GM18870 (cell line): Measurements from ENCODE around the gene SMCHD1.
"Not testable (repeated sequence)": the region's sequence is repeated elsewhere in the genome, so short reads cannot be mapped to it uniquely, and the experiment has no call there.

Source experiments
- ATAC-seq: cut with Tn5 transposase; IDR thresholded peaks from one replicate; pipeline ENCODE4 v1.9.1; 2021; ENCODE audit warnings: moderate library complexity; ENCODE audit not compliant: unreplicated experiment

The SMCHD1 gene

DNA sequence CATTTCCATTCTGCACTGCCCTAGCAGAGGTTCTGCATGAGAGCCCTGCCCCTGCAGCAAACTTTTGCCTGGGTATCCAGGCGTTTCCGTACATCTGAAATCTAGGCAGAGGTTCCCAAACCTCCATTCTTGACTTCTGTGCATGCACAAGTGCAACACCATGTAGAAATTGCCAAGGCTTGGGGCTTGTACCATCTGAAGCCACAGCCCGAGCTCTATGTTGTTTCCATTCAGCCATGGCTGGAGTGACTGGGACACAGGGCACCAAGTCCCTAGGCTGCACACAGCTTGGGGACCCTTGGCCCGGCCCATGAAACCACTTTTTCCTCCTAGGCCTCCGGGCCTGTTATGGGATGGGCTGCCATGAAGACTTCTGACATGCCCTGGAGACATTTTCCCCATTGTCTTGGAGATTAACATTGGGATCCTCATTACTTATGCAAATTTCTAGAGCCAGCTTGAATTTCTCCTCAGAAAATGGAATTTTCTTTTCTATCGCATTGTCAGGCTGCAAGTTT, 154.2 kb downstream of the SMCHD1 start:
- not testable (repeated sequence) for ATAC-seq

DNA sequence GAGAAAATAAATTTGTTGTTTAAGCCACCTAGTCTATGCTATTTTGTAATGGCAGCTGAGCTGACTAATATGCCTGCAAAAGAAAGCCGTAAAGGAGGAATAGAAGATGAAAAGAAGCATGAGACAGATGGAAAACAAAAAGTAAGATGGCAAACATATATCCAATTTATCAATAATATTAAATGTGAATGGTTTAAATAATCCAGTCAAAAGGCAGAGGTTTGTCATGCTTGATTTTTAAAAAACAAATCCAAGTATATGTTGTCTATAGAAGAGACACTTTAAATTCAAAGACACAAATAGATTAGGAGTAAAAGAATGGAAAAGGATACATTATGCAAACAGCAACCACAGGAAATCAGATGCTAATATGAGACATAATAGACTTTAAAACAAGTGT, 155.9 kb downstream of the SMCHD1 start:
- no peak for ATAC-seq

DNA sequence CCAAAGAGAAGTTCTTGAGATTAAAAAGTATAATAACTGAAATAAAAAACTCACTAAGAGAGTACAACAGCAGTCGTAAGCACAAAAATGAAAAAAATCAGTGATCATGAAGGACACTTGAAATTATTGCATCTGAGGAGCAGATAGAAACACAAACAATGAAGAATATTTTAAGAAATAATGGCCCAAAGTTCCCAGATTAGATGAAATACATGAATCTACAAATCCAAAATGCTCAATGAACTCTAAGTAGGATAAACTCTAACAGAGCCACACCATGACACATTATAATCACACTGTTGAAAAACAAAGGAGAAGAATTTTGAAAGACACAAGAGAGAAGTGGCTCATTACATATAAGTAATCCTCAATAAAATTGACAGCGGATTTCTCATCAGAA, 159.4 kb downstream of the SMCHD1 start:
- ATAC-seq, result no peak

DNA sequence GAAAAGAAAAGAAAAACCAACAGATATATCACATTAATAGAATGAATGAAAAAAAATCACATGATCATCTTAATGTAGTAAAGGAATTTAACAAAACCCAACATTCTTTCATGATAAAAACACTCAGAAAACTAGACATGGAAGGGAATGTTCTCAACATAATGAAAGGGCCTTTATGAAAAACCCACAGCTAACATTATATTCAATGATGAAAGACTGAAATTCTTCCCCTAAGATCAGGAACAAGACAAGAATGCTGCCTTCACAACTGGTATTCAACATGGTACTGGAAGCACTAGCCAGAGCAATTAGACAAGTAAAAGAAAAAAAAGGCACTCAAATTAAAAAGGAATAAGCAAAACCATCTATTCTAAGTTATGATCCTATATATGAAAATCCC, 162.8 kb downstream of the SMCHD1 start:
- no peak for ATAC-seq

DNA sequence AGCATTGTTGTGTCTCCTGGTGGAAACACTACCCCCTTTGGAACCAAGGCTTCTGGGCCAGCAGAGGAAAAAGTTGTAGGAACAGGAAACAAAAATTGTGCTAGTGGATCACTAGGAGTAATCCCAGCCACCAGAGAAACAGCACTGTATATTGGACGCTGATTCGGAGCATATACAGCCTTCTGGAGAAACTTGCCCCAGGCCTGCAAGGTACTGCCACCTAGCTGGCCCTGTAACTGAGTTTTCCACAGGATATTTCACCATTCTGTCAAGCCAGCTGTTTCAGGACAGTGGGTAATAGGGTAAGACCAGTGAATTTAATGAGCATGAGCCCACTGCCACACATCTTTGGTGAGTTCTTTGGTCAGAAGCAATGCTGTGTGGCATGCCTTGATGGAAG, 166.2 kb downstream of the SMCHD1 start:
- ATAC-seq, result no peak

DNA sequence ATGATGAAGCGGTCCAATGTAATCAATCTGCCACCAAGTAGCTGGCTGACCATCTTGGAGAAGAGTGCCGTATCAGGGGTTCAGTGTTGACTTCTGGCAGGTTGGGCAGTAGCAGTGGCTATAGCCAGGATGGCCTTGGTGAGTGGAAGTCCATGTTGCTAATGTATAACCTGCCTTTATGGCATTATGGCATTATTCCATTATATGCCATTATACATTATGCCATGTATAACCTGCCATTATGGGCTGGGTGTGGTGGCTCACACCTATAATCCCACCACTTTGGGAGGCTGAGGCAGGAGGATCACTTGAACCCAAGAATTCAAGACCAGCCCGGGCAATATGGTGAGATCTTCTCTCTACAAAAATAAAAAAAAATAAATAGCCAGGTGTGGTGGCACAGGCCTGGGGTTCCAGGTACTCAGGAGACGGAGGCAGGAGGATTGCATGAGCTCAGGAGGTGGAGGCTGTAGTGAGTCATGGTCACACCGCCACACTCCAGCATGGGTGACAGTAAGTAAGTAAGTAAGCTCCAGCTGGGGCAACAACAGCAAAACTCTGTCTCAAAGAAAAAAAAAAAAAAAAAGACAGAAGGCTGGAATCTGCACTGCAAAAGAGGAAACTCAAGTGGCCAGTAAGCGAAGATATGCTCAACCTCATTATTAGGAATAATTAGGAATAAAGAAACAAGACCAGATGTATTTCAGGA, 166.8 kb downstream of the SMCHD1 start:
- no peak for ATAC-seq

DNA sequence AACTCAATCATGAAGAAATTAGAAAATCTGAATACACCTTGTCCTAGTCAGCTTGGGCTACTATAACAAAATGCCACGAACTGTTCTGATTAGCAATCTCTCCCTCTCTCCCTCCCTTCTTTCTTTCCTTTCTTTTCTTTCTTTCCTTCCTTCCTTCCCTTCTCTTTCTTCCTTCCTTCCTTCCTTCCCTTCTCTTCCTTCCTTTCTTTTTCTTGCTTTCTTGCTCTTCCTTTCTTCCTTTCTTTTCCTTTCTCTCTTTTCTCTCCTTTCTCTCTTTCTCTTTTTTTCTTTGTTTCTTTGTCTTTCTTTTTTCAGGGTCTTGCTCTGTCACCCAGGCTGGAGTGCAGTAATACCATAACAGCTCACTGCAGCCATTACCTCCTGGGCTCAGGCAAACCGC, 167.7 kb downstream of the SMCHD1 start:
- no peak for ATAC-seq

DNA sequence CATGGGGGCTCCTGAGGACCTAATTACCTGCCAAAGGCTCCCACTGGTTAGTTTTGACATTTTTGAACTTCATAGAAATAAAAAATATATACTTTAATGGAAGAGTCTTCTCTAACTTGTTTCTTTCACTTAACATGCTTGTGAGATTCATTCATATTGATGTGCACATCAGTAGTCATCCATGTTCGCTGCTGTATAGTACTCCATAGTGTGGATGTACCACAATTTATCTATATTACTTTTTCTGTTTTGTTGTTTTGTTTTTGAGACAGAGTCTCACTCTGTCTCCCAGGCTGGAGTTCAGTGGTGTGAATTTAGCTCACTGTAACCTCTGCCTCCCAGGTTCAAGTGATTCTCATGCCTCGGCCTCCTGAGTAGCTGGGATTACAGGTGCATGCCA, 168.4 kb downstream of the SMCHD1 start:
- ATAC-seq, result no peak

DNA sequence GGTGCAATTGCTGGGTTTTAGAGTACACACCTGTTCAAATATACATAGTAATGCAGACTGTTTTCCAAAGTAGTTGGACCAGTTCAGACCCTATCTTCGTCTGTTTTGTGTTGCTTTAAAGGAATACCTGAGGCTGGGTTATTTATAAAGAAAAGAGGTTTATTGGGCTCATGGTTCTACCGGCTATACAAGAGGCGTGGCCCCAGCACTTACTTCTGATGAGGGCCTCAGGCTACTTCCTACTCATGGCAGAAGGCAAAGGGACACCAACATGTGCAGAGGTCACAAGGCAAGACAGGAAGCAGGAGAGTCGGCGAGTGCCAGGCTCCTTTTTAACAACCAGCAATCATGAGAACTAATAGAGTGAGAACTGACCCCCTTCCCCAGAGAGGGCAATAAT, 169.3 kb downstream of the SMCHD1 start:
- no peak for ATAC-seq

DNA sequence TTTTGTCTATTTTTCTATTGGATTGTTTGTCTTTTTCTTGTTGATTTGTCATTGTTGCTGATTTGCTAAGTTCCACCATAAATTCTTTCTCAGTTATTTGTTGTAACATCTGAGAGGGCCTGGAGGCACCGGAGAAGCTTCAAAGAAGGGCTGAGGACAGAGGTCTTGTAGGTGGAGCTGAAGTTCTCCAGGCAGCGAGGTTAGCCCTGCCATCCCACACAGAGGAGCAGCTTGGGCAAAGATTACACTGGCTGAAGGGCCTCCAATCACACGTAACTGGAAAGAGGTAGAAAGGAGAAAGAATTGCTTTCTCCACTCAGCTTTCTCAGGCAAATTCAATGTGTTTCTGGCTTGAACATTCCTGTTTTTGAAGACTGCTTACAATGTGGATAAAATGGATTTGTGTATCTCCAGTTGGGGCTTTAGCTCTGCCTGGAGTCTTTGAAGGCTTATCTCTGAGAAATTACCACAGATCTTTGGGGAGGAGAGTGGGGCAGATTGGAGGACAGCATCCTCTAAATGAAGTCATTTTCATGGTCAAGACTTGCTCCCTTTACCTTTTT, 170.2 kb downstream of the SMCHD1 start:
- ATAC-seq, result no peak

DNA sequence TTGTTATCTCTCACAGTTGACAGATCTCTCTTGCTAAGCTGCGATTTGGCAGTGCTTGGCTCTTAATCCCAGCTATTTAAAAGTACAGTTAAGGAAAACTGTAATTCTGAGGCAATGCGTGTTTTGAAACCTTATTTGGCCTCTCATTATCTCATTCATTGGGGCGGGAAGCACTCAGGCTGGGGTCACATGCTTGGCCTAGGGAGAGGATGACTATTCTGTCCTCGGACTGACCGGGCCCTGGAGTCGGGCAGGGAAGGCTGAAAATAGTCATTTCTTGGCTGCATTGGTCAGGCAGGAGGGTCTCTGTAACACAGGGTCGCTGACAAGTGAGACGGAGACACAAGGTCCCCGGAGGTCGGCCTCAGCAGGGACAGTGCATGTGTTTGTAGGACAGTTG, 171.1 kb downstream of the SMCHD1 start:
- ATAC-seq, result no peak

DNA sequence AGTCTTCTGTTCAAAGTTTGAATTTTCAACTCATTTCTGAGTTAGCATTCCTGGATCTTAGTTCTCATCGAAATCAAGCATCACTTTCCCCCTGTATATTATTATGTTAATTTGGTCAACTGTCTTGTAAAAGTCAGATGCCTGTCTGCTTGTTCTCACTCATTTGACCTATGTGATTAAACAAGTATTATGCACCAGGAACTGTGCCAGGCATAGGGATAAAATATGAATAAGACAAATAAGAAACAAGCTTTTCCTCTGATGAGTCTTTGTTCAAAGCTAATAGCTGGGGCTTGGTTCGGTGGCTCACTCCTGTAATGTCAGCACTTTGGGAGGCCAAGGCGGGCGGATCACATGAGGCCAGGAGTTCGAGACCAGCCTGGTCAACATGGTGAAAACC, 171.5 kb downstream of the SMCHD1 start:
- ATAC-seq, result no peak

DNA sequence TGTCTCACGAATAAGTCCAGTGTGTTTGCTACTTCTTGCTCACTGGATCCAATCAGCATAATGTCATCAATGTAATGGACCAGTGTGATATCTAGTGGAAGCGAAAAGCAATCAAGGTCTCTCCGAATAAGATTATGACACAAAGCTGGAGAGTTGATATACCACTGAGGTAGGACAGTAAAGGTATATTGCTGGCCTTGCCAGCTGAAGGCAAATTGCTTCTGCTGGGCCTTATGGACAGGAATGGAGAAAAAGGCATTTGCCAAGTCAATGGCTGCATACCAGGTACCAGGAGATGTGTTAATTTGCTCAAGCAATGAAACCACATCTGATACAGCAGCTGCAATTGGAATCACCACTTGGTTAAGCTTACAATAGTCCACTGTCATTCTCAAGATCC, 180.6 kb downstream of the SMCHD1 start:
- ATAC-seq, result not testable (repeated sequence)

DNA sequence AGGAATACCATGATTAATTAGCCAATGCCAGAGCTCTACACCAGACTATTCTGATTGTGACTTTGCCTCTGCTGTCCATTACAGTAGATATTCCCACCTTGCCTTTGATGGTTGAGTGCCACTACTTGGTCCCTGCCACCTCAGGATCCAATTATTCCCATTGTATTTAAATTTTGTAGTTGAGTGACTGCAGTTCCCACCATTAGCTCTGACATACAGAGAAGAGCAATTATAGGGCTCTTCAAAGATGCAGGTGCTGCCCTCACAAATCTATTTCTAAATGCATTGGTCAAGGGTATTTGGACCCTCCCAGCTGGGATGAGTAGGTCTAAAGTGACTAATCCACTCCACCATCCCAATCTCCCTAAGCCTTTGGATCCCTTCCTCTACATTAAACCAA, 181.8 kb downstream of the SMCHD1 start:
- not testable (repeated sequence) for ATAC-seq

DNA sequence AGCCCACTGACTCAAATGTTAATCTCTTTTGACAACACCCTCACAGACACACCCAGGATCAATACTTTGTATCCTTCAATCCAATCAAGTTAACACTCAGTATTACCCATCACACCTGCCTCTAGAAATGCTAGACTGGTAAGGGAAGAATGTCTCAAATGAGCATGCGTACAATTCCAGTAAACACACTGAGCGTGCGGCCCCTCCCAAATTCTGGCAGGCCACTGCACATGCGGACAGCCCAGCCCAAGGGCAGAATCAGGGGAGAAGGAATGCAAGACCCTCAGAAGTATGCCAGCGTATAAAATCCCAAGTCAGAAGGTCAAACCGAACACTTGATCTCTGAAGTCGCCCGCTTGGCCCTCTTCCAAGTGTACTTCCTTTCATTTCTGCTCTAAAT, 183.7 kb downstream of the SMCHD1 start:
- ATAC-seq, result no peak

DNA sequence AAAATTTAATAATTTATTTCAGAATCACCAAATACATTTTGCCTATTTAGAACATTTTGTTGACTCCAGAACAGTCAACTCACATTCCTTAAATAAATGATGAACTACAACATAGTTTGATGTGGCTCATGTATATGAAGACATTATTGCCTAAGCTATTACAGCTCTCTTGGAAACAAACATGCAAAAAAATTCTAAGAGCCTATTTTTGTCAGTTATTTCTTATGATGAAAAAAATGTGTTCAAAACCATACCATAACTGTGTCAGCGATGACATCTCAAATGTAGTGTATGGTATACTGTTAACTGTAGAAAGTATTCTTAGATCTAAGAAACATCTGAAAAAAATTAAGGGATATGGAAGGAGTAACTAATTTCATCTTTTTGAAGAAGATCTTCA, 185.0 kb downstream of the SMCHD1 start:
- no peak for ATAC-seq

DNA sequence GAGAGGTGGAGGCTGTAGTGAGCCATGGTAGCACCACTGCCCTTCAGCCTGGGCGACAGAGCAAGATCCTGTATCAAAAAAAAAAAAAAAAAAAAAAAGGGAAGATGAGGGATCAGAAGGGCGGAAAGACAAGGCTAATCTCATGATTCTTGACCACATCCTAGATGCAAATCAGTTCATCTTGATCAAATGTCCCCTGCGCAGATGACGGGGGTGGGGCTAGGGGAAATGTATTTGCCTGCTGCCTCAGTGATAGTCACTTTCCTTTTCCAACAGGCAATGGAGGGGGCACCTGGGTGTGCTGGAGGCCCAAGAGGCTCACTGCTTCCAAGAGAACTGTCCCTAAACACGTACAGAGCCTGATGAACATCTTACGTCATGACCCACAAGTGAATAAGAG, 187.6 kb downstream of the SMCHD1 start:
- no peak for ATAC-seq

DNA sequence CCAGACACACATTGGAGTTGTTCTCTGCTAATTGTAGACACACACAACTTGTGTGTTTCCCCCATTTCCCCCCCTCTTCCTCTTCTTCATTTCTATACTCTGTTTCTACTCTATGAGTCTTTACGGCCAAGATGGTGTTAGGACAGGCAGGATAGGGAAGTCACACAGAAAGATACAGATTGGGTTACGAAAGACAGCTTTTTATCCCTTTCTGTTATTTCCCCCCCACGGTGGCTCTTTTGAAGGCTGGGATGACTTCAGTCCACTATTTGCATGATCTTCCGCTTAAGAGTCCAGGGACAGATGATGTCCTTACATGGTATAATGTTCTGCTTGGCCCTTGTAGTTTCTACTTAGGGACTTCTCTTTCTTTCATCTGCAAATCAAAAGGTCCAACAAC, 189.6 kb downstream of the SMCHD1 start:
- no peak for ATAC-seq

DNA sequence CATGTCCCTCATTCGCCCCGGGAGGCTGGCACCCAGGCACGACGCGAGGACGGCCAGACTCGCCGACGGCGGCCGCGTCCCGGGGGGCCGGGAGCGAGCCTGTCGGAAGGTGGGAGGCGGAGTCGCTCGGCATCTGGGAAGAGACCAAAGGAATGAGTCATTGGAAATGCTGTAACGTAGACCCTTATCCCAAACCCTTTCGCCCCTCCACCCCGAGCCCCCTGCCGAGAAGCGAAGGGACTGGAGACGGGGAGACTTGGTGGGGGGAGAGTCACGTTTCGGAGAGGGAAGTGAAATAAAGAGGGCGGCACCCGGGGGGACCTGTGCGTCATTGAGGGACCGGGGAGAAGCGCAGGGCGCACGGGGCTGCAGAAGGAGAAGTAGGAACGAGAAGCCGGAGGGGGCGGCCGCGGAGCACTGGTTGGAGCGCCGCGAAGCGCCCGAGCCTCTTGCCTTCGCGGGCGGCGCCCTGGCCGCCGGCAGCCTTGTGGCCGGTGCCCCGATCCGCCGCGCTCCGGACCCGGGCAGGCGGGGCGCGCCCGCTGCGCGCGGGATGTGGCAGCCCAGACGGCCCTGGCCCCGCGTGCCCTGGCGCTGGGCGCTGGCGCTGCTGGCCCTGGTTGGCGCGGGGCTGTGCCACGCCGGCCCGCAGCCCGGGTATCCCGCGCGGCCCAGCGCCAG, 191.2 kb downstream of the SMCHD1 start, which contains the start of gene EMILIN2:
Gene EMILIN2, plus strand, starts transcription at position 371 of the 681 bp plus-strand sequence. Its CDS starts 183 bp downstream, at position 554.
- no peak for ATAC-seq

DNA sequence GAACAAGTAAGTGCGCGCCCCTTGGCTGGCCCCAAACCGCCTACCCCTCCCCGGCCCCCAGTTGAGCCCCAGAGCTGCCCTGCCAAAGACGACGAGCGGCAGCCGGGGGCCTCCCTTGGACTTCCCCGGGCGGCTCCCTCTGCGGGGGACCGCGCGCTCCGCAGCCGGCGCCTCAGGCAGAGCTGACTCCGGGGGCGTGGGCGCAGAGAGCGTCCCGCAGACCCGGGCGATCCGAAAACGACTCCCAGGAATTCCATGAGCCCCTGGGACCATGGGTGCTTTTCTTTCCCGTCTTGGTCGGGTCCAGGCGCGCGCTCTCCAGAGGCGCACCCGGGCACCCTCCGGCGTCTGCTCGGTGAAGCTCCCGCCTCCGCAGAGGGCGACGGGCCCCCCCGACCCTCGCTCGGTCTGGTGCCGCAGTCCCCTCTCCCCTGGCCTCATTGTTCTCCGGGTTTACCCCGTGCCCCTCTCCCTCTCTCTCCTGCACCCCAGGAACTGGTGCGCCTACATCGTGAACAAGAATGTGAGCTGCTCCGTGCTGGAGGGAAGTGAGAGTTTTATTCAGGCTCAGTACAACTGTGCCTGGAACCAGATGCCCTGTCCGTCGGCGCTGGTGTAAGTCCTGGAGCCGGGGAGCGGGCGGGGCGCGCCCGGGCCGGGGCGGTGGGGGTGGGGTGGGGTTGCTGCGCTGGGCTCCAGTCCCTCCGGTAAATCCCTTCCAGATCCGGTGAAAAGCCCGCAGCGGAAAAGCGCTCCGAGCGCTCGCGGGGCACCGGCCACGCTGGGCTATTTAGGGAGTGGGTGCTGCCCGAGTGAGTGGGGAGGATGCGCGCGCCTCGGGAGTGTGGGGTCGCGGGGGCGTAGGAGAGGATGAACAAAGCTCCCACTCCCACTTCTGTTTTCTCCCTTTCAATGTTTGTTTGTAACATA, 192.1 kb downstream of the SMCHD1 start:
- ATAC-seq, result no peak
